Measurements from ENCODE around the gene NFIB. TPM values are rescaled to one million over a fixed set of nuclear protein-coding genes. Genes with fewer than 3 reads are reported as not detected.

NFIB gene
- polyA plus RNA-seq, 1 of the 3 experiments (the other 2 are of a cell fraction), result 9.2 TPM

- TF ChIP-seq FOXM1 (IDR thresholded peaks at IDR 0.05; ENCODE audit: low read depth) (no peak), GABPA (IDR thresholded peaks at IDR 0.05; ENCODE audit: low read depth) (no peak), SIN3A (IDR thresholded peaks at IDR 0.05; ENCODE audit: borderline replicate concordance, low read depth, low read length) (no peak), CHD2 (IDR thresholded peaks at IDR 0.05; ENCODE audit: low read length, partially characterized antibody) (no peak), MEF2A (IDR thresholded peaks at IDR 0.05; ENCODE audit: borderline replicate concordance, low read depth) (no peak), YY1 (IDR thresholded peaks at IDR 0.05; ENCODE audit: low read depth) (no peak), ELF1 (IDR thresholded peaks at IDR 0.05) (no peak), SMC3 (IDR thresholded peaks at IDR 0.05; ENCODE audit: low read depth, low read length) (no peak), NFIC (IDR thresholded peaks at IDR 0.05; ENCODE audit: borderline replicate concordance) (no peak), FOXJ3 (CRISPR knock-in tag; IDR thresholded peaks at IDR 0.05) (no peak), EP300 (IDR thresholded peaks at IDR 0.05; ENCODE audit: borderline replicate concordance in 1 of 2, low read depth in 1 of 2, low read length in 1 of 2) (no peak), JUND (IDR thresholded peaks at IDR 0.05) (no peak), RCOR1 (IDR thresholded peaks at IDR 0.05; ENCODE audit: low read length) (no peak), GATA2 (CRISPR knock-in tag; IDR thresholded peaks at IDR 0.05) (no peak), RFX5 (IDR thresholded peaks at IDR 0.05; ENCODE audit: low read length) (no peak)
- TF ChIP-seq, protein P1, sequence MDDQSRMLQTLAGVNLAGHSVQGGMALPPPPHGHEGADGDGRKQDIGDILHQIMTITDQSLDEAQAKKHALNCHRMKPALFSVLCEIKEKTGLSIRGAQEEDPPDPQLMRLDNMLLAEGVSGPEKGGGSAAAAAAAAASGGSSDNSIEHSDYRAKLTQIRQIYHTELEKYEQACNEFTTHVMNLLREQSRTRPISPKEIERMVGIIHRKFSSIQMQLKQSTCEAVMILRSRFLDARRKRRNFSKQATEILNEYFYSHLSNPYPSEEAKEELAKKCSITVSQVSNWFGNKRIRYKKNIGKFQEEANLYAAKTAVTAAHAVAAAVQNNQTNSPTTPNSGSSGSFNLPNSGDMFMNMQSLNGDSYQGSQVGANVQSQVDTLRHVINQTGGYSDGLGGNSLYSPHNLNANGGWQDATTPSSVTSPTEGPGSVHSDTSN (IDR thresholded peaks at IDR 0.05), result no peak
- TF ChIP-seq, protein P2, sequence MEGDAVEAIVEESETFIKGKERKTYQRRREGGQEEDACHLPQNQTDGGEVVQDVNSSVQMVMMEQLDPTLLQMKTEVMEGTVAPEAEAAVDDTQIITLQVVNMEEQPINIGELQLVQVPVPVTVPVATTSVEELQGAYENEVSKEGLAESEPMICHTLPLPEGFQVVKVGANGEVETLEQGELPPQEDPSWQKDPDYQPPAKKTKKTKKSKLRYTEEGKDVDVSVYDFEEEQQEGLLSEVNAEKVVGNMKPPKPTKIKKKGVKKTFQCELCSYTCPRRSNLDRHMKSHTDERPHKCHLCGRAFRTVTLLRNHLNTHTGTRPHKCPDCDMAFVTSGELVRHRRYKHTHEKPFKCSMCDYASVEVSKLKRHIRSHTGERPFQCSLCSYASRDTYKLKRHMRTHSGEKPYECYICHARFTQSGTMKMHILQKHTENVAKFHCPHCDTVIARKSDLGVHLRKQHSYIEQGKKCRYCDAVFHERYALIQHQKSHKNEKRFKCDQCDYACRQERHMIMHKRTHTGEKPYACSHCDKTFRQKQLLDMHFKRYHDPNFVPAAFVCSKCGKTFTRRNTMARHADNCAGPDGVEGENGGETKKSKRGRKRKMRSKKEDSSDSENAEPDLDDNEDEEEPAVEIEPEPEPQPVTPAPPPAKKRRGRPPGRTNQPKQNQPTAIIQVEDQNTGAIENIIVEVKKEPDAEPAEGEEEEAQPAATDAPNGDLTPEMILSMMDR (IDR thresholded peaks at IDR 0.05), result no peak
- TF ChIP-seq, protein P3, sequence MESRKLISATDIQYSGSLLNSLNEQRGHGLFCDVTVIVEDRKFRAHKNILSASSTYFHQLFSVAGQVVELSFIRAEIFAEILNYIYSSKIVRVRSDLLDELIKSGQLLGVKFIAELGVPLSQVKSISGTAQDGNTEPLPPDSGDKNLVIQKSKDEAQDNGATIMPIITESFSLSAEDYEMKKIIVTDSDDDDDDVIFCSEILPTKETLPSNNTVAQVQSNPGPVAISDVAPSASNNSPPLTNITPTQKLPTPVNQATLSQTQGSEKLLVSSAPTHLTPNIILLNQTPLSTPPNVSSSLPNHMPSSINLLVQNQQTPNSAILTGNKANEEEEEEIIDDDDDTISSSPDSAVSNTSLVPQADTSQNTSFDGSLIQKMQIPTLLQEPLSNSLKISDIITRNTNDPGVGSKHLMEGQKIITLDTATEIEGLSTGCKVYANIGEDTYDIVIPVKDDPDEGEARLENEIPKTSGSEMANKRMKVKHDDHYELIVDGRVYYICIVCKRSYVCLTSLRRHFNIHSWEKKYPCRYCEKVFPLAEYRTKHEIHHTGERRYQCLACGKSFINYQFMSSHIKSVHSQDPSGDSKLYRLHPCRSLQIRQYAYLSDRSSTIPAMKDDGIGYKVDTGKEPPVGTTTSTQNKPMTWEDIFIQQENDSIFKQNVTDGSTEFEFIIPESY (IDR thresholded peaks at IDR 0.05; ENCODE audit: borderline replicate concordance, low read depth), result no peak
- TF ChIP-seq, protein P4, sequence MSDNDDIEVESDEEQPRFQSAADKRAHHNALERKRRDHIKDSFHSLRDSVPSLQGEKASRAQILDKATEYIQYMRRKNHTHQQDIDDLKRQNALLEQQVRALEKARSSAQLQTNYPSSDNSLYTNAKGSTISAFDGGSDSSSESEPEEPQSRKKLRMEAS (IDR thresholded peaks at IDR 0.05; ENCODE audit: low read depth), result no peak
- Histone ChIP-seq H3K9me2 (no peaks in the 10 kb centered on the region), H3K79me2 (ENCODE audit: insufficient read depth) (peaks cover 84% of the 10 kb centered on the region), H3K27ac (ENCODE audit: low read depth in 2 of 2, low read length in 1 of 2) (peak overlapping the region in 1 of 2 experiments; percentile 55; a peak in 1 of 4 replicates), H3K27me3 (ENCODE audit: insufficient read depth) (no peaks in the 10 kb centered on the region), H4K20me1 (ENCODE audit: insufficient read depth) (no peaks in the 10 kb centered on the region; the same call in 1 of the 2 replicates), H3F3A (replicated peaks; ENCODE audit: insufficient read depth) (peaks cover 17% of the 10 kb centered on the region), H3K36me3 (replicated peaks in 1 of 2; ENCODE audit: control insufficient read depth in 1 of 2, insufficient read depth in 2 of 2, low read length in 1 of 2) (no peaks in the 10 kb centered on the region), H3K4me2 (no peak overlapping the region), H2AFZ (ENCODE audit: low read depth) (no peak overlapping the region), H3K9me3 (no peaks in the 10 kb centered on the region), H3K4me1 (ENCODE audit: control insufficient read depth in 1 of 2, insufficient read depth in 2 of 2, low read depth in 1 of 2, low read length in 1 of 2) (peaks cover 28 to 32% of the 10 kb centered on the region in 2 experiments; a peak in 3 of 4 replicates), H3K4me3 (ENCODE audit: low read depth in 2 of 2, low read length in 1 of 2) (no peak overlapping the region), H3K9ac (no peak overlapping the region)
- DNase-seq, result no peak
- ChIA-PET POLR2A (no interaction called here), CTCF (interaction anchor here (1.4 kb wide), 1 partner anchor 11 kb away, joined by 6 read pairs; no protein-coding TSS in a partner anchor)
- WGBS (ENCODE audit: low lambda C conversion rate), result 78% methylated on average over 3 of the region's 3 CpGs
These were observed 103.5 kb downstream of the NFIB start for GRCh38 chr9:14210428-14210827.

Data from SK-N-SH (cell line).